Ammon's horn (tissue), 1 donor: Measurements from ENCODE around the gene ATXN2.
"Not testable (repeated sequence)": the region's sequence is repeated elsewhere in the genome, so short reads cannot be mapped to it uniquely, and the experiment has no call there.

Experiments
- DNase-seq: peaks from one replicate; pipeline ENCODE4 v3.0.0-alpha.2; 2016; ENCODE audit warnings: low spot score

ATXN2 gene

GRCh38 chr12:111574797-111575443 lies 24.2 kb downstream of the ATXN2 start:
- no peak for DNase-seq

- no peak for DNase-seq
These were observed 25.6 kb downstream of the ATXN2 start for GRCh38 chr12:111573476-111573875.

DNA sequence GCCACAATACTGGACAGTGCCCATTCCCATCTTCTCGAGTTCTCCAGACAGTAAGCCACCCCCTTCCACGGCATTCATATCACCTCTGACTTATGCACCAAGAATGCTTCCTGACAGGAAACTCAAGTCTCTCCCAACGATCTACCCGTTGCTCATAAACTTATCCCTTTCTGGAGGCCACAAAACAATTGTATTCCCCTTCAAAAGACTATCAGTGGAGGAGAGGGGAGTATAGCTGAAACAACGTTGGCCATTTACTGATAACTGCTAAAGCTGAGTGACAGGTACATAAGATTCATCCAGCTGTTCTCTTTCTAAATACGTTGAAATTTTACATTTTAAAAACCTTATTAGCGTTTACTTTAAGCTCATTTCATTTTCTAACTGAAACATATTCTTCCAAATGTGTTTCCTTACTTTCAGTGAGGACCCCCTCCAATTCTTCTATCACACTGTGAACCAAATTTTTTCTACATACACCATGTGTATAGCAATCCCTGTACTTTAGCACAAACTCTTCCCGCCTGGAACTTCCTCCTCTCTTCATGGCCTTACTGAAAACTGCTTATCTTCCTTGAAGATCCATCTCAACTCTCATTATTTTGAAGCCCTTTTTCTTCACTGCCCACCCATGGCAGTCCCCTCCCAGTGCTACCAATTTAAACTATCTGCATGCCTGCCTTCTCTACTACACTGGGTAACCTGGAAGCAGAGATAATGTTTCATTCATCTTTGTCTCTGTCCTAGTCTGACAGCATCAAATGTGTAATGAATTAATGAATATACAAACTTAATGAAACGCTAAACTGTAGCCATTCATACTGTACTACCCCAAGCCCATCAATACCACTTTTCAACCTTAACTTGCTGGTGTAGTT lies 28.8 kb downstream of the ATXN2 start:
- no peak for DNase-seq

DNA sequence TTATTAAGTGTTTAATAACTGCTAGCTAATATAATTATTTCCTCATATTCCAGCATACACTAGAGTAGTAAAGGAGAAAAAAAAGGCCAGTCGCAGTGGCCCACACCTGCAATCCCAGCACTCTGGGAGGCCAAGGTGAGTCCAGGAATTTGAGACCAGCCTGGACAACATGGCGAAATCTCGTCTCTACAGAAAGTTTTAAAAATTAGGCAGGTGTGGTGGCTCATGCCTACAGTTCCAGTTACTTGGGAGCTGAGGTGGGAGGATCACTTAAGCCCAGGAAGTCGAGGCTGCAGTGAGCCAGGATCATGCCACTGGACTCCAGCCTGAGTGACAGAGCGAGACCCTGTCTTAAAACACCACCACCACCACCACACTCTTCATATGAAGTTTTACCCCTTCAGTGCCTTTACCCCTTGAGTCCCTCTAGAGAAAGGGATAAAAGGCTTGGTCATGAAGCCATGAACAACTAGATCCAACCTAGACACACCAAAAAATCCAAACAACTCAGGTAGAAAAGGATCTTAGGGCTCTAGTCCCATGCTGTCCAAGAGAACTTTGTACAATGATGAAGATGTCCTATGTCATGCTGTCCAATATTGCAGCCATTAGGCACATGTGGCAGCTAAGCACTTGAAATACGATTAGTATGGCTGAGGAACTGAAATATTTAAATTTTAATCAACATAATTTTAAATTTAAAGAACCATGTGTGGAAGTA lies 29.6 kb downstream of the ATXN2 start:
- DNase-seq: no peak

DNA sequence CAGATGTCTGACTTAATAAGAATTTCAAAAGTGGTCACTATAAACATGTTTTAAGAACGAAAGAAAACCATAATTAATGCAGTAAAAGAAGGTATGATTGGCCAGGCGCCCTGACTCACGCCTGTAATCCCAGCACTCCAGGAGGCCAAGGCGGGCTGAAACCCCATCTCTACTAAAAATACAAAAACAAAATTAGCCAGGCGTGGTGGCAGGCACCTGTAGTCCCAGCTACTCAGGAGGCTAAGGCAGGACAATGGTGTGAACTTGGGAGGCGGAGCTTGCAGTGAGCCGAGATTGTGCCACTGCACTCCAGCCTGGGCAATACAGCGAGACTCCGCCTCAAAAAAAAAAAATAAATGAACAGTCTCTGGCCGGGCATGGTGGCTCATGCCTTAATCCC lies 38.3 kb downstream of the ATXN2 start:
- DNase-seq: not testable (repeated sequence)

DNA sequence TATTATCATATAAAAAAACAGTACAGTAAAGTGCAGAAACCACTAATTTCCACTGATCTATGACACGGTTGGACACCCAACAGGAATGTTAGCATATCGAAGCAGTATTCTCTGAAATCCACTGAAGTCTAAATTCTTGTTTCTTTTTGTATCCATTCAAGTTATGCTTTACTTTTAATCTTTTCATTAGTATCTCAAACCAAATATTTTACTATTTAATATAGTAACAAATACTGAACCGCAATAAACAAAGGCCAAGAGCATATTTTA lies 41.1 kb downstream of the ATXN2 start:
- DNase-seq: no peak

DNA sequence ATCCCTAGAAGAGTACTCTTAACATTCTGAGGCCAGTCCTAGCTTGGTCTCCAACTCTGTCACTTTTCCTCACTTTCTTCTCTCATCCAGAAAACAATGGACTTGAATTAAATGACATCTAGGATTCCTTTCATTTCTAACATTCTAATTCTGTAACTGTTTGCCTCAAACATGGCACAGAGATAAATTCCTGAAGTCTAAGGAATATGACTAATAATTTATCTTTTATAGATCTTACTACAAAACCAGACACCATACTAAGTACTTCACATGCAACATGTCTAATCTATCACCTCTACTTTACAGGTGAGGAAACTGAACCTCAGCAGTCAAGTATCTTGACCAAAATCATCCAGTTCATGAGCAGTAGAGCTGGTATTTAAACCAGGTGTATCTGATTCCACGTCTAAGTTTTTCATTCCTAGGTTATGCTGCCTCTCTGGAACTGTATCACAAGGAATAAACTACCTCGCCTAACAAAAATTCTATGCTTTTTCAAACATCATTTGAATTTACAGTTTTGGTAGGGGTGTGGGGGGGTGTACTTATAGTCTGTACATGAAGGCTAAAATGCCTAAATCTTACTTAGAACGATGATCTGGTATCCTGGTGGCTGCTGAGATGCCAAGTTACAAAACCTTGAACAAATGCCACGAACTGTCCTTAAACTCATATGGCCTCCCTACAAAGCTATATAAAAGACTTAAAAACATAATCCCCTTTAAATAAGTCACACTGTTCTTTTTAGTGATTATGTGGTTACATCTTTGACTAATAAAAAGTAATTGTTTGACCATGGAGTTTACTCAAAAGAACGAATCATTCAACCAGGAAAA lies 41.6 kb downstream of the ATXN2 start:
- no peak for DNase-seq

DNA sequence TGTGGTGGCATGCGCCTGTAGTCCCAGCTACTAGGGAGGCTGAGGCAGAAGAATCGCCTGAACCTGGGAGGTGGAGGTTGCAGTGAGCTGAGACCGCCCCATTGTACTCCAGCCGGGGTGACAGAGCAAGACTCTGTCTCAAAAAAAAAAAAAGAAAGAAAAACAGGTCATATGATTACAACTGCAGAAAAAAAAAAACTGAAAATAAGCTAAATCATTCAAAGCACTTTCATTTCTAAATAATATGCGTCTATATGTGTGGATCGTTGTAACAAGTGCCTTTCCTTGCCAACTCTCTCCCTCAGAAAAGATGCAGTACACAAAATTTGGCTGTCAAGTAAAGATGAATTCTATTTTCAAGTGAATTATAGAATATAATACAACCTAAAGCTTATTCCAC lies 42.4 kb downstream of the ATXN2 start:
- DNase-seq: no peak

DNA sequence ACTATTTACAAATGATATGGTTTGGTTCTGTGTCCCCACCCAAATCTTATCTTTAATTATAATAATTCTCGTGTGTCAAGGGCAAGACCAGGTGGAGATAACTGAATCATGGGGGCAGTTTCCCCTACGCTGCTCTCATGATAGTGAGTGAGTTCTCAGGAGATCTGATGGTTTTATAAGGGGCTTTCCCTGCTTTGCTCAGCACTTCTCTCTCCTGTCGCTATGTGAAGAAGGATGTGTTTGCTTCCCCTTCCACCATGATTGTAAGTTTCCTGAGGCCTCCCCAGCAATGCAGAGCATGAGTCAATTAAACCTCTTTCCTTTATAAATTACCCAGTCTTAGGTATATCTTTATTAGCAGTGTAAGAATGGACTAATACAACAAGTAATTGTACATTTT lies 43.8 kb downstream of the ATXN2 start:
- not testable (repeated sequence) for DNase-seq

DNA sequence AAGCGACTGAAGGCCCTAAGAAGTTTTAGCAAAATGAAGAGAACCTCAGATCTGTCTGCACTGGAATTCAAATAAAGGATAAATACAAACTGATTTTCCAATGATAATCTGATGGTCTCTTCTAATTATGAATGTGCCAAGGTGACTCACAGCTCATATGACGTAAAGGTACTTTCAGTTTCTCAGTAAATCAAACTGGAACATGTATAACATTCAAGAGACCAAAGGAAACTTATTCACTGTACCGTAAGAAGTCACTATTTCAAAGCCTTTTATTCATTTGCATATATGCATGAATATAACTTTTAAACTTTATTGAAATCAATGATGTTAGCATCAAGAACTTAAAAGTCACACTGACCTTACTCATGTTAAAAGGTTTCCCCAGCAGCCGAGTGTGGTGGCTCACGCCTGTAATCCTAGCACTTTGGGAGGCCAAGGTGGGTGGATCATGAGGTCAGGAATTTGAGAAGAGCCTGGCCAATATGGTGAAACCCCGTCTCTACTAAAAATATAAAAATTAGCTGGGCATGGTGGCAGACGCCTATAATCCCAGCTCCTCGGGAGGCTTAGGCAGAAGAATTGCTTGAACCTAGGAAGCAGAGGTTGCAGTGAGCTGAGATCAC lies 52.2 kb downstream of the ATXN2 start:
- no peak for DNase-seq

DNA sequence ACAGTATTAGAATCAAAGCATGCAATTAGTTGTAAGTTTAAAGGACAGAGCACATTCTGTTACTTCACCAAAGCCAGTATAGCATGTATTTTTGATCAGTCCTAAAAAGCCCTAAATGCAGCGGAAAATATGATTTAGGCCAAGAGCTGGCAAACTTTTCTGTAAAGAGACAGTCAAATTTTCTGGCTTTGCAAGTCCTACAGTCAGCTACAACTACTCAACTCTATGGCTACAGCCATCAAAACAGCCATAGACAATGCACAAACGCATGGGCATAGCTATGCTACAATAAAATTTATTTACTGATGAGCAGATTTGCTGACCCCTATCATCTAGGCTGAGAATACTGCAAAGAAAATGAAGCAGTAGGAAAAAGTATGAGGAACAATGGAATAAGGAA lies 52.9 kb downstream of the ATXN2 start:
- no peak for DNase-seq

- no peak for DNase-seq
These were observed 55.1 kb downstream of the ATXN2 start for GRCh38 chr12:111544032-111544431.

DNA sequence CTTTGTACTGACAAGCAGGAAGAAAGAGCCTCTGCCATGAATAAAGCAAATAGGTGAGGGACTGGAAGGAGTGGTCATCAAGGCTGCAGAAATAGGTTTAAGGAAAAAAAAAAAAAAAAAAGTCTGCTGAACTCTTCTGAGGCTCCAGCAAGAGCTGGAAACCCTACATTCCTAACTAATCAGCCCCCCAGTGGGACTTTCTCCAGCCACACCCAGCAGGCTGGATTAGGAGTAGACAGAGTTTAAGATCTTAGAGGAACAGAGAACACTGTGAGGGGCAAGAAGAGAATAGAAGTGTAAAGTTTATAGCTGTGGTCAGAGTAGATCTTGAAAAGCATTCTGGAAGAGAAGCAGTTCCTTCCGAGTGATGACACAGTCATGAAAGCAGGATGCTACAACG lies 66.4 kb downstream of the ATXN2 start:
- DNase-seq: no peak

DNA sequence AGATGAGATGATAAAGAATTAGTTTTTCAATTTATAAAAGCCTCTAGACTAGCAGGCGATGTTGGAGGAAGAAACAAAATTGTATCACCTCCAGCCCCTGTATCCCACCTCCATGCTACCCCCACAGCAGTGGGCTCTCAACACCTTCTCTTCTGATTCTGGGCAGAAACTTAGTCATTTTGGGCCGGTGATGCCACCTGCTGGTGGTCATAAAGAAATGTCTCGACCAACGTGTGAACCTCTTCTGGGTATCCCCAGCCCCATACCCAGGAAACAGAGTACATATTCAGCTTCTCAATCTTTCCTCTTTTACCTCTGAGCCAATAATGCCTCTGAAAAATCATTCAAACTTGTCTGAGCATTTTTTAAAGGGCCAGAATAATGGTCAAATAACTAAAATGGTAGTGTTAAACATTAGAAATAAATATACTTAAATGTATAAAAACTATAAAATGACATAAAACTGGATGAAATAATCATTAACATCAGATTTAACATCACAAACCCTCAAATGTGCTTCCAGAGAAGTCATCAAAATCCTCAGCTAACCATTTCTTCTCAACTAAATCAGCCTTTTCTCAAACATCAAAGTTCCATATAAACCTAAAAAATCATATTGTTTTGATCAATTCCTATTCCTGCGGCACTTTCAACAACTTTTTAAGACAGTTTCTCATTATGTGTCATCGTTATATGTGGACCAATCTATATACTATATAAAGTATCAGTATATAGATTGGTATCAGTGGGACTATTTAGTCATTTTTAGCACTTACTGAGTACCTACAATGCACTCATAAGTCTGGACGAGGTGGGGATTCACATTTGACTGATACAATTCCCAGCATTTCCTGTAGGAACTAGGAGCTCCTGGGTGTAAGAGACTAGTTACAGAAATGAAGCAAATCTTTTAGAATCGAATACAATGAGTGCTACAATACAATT lies 69.4 kb downstream of the ATXN2 start:
- DNase-seq: peak; percentile 69

DNA sequence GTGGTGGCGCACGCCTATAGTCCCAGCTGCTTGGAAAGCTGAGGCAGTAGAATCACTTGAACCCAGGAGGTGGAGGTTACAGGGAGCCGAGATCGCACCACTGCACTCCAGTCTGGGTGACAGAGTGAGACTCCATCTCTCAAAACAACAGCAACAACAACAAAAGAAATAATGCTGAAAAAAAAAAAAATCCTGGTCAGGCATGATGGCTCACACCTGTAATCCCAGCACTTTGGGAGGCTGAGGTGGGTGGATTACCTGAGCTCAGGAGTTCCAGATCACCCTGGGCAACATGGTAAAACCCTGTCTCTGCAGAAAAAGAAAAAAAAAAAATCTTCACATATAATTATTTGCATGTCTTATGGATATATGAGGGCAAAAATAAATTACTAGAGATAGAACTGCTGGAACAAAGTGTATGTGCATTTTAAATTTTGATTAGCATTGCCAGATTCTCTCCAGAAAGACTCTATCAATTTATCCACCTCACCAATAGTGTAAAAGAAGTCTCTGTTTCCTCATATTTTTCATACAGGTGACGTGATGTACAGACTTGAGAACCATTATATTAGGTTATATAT lies 75.4 kb downstream of the ATXN2 start:
- DNase-seq: no peak

- no peak for DNase-seq
These were observed 77.3 kb downstream of the ATXN2 start for GRCh38 chr12:111521801-111522200.

- DNase-seq: no peak
These were observed 79.2 kb downstream of the ATXN2 start for GRCh38 chr12:111519937-111520336.

DNA sequence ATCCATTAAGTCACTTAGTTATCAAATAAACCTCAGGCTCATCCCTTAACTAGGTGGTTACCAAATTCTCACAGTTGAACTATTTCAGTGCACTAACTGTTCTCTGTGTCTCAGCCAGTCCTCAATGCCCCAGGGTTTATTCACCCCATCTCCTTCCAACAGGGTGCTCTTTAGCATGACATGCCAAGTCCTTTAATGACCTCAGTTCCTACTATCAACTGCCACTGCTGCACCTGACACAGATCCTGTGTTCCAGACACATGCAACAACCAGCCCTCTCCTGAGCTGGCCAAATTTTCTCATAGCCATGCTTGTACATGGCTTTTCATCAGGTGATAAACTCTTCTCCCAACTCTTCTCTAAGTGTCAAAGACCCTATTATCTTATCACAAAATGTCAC lies 80.0 kb downstream of the ATXN2 start:
- no peak for DNase-seq

DNA sequence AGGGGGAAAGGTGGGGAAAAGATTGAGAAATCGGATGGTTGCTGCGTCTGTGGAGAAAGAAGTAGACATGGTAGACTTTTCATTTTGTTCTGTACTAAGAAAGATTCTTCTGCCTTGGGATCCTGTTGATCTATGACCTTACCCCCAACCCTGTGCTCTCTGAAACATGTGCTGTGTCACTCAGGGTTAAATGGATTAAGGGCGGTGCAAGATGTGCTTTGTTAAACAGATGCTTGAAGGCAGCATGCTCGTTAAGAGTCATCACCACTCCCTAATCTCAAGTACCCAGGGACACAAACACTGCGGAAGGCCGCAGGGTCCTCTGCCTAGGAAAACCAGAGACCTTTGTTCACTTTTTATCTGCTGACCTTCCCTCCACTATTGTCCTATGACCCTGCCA lies 91.4 kb downstream of the ATXN2 start:
- not testable (repeated sequence) for DNase-seq

GRCh38 chr12:111507258-111507657 lies 91.9 kb downstream of the ATXN2 start:
- DNase-seq: not testable (repeated sequence)
